ENCODE data around the gene TGFB1. TPM values are rescaled to one million over a fixed set of nuclear protein-coding genes. Genes with fewer than 3 reads are reported as not detected.

TGFB1 gene
- total and polyA plus RNA-seq, 2 of the 13 experiments (the other 11 are each of a cell fraction or from before 2014, with no cell fraction given): 4.1 to 5.4 TPM

DNA sequence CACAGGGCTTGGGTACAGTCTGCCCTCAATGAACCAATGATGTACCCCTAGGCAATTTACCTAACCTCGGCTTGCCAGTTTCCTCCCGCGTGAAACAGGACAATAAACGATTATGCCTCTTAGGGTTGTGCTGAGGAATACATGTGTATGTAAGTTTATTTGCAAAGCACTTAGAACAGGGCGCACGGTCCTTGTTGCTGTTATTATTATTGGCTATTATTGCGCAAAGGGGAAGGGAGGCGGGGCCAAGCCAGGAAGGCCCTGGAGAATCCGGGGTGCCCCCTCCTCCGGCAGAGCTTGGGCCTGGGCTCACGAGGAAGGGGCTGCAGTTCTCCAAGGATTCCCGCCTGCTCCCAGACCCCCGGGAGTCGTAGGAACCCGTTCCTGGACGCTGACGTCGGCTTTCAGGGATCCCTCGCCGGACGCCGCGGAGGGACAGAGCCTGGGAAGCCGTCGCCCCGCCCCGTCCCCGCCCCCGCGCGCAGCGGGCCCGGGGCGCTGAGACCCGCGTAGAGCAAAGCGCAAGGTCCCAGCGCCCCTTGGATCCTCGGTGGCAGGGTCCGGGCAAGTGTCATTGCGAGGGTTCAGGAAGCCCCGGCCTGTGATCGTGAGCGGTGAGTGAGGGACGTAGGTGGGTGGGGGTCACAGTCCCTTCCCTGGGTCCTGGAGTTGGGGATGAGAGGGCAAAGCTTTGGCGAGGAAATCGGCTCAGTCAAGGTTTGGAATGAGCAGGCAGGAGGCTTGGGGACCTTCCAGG, 22.7 kb upstream of the TGFB1 start, which contains the start of gene TMEM91 (continued):
- TF ChIP-seq SNRNP70 (IDR thresholded peaks at IDR 0.05; ENCODE audit: low read depth, low read length) (no peak), NPAS2 (CRISPR knock-in tag; IDR thresholded peaks at IDR 0.05; ENCODE audit: borderline replicate concordance) (peak; percentile 30; the same call in 1 of the 2 replicates), TBX2 (CRISPR knock-in tag; IDR thresholded peaks at IDR 0.05; ENCODE audit: borderline replicate concordance) (peak; percentile 65; the same call in 1 of the 2 replicates), ZMYM2 (CRISPR knock-in tag; IDR thresholded peaks at IDR 0.05) (no peak), HNF4A (CRISPR knock-in tag; IDR thresholded peaks at IDR 0.05) (peak; percentile 53), POLR2AphosphoS5 (IDR thresholded peaks at IDR 0.05; ENCODE audit: low read depth, low read length) (no peak), ZNF550 (CRISPR knock-in tag; IDR thresholded peaks at IDR 0.05; ENCODE audit: borderline replicate concordance) (no peak), NONO (IDR thresholded peaks at IDR 0.05) (no peak), NONO (CRISPR knock-in tag; conservative IDR thresholded peaks at IDR 0.05) (0 out of 2 replicates have a peak, but pooled peaks have one; percentile 31), HMGXB4 (CRISPR knock-in tag; IDR thresholded peaks at IDR 0.05; ENCODE audit: borderline replicate concordance in 1 of 2, low read depth in 1 of 2) (peak; percentile 29 to 43; a peak in 2 of 4 replicates), GATAD2A (CRISPR knock-in tag; IDR thresholded peaks at IDR 0.05) (0 out of 2 replicates have a peak, but pooled peaks have one; percentile 33), TSC22D2 (CRISPR knock-in tag; IDR thresholded peaks at IDR 0.05; ENCODE audit: borderline replicate concordance) (no peak), SPEN (CRISPR knock-in tag; IDR thresholded peaks at IDR 0.05; ENCODE audit: low read depth) (0 out of 2 replicates have a peak, but pooled peaks have one; percentile 39), ZNF772 (CRISPR knock-in tag; IDR thresholded peaks at IDR 0.05) (0 out of 2 replicates have a peak, but pooled peaks have one; percentile 42)
- TF ChIP-seq, protein P1, sequence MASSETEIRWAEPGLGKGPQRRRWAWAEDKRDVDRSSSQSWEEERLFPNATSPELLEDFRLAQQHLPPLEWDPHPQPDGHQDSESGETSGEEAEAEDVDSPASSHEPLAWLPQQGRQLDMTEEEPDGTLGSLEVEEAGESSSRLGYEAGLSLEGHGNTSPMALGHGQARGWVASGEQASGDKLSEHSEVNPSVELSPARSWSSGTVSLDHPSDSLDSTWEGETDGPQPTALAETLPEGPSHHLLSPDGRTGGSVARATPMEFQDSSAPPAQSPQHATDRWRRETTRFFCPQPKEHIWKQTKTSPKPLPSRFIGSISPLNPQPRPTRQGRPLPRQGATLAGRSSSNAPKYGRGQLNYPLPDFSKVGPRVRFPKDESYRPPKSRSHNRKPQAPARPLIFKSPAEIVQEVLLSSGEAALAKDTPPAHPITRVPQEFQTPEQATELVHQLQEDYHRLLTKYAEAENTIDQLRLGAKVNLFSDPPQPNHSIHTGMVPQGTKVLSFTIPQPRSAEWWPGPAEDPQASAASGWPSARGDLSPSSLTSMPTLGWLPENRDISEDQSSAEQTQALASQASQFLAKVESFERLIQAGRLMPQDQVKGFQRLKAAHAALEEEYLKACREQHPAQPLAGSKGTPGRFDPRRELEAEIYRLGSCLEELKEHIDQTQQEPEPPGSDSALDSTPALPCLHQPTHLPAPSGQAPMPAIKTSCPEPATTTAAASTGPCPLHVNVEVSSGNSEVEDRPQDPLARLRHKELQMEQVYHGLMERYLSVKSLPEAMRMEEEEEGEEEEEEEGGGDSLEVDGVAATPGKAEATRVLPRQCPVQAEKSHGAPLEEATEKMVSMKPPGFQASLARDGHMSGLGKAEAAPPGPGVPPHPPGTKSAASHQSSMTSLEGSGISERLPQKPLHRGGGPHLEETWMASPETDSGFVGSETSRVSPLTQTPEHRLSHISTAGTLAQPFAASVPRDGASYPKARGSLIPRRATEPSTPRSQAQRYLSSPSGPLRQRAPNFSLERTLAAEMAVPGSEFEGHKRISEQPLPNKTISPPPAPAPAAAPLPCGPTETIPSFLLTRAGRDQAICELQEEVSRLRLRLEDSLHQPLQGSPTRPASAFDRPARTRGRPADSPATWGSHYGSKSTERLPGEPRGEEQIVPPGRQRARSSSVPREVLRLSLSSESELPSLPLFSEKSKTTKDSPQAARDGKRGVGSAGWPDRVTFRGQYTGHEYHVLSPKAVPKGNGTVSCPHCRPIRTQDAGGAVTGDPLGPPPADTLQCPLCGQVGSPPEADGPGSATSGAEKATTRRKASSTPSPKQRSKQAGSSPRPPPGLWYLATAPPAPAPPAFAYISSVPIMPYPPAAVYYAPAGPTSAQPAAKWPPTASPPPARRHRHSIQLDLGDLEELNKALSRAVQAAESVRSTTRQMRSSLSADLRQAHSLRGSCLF (CRISPR knock-in tag; IDR thresholded peaks at IDR 0.05; ENCODE audit: borderline replicate concordance): no peak
- TF ChIP-seq, protein P2, sequence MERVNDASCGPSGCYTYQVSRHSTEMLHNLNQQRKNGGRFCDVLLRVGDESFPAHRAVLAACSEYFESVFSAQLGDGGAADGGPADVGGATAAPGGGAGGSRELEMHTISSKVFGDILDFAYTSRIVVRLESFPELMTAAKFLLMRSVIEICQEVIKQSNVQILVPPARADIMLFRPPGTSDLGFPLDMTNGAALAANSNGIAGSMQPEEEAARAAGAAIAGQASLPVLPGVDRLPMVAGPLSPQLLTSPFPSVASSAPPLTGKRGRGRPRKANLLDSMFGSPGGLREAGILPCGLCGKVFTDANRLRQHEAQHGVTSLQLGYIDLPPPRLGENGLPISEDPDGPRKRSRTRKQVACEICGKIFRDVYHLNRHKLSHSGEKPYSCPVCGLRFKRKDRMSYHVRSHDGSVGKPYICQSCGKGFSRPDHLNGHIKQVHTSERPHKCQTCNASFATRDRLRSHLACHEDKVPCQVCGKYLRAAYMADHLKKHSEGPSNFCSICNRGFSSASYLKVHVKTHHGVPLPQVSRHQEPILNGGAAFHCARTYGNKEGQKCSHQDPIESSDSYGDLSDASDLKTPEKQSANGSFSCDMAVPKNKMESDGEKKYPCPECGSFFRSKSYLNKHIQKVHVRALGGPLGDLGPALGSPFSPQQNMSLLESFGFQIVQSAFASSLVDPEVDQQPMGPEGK (CRISPR knock-in tag; IDR thresholded peaks at IDR 0.05): no peak
- TF ChIP-seq, protein P3, sequence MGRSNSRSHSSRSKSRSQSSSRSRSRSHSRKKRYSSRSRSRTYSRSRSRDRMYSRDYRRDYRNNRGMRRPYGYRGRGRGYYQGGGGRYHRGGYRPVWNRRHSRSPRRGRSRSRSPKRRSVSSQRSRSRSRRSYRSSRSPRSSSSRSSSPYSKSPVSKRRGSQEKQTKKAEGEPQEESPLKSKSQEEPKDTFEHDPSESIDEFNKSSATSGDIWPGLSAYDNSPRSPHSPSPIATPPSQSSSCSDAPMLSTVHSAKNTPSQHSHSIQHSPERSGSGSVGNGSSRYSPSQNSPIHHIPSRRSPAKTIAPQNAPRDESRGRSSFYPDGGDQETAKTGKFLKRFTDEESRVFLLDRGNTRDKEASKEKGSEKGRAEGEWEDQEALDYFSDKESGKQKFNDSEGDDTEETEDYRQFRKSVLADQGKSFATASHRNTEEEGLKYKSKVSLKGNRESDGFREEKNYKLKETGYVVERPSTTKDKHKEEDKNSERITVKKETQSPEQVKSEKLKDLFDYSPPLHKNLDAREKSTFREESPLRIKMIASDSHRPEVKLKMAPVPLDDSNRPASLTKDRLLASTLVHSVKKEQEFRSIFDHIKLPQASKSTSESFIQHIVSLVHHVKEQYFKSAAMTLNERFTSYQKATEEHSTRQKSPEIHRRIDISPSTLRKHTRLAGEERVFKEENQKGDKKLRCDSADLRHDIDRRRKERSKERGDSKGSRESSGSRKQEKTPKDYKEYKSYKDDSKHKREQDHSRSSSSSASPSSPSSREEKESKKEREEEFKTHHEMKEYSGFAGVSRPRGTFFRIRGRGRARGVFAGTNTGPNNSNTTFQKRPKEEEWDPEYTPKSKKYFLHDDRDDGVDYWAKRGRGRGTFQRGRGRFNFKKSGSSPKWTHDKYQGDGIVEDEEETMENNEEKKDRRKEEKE (IDR thresholded peaks at IDR 0.05): no peak

Data from HepG2 (cell line).